Right atrium auricular region (tissue), 2 donors: ENCODE data around the gene ROBO2. TPM values are rescaled to one million over a fixed set of nuclear protein-coding genes. Genes with fewer than 3 reads are reported as not detected.

Experiments
- DNase-seq: peaks from one replicate; pipeline ENCODE4 v3.0.0-alpha.2; 2019; ENCODE audit warnings: low spot score
- H3K27ac ChIP-seq, 2 donors: fragments of 200-600 bp; sonication (generic); 1 replicate in 1 of 2; 2 replicates in 1 of 2; pipeline ENCODE4 v1.5.1; 2016 to 2019
- H3K27me3 ChIP-seq, 2 donors: fragments of 200-600 bp; sonication (generic); one replicate each; pipeline versions ENCODE4 v1.5.1 to v1.6.0; 2017 to 2019
- H3K36me3 ChIP-seq: fragments of 200-600 bp; sonication (generic); one replicate; pipeline ENCODE4 v1.5.1; 2016
- H3K4me1 ChIP-seq, 2 donors: fragments of 200-600 bp; sonication (generic); one replicate each; pipeline versions ENCODE4 v1.5.1 to v1.6.0; 2017 to 2019
- H3K4me3 ChIP-seq, 2 donors: fragments of 200-600 bp; sonication (generic); 1 replicate in 1 of 2; 2 replicates in 1 of 2; pipeline ENCODE4 v1.5.1; 2017 to 2019; ENCODE audit warnings: mild to moderate bottlenecking in 1 of 2, moderate library complexity in 1 of 2
- H3K9me3 ChIP-seq, 2 donors: fragments of 200-600 bp; sonication (generic); one replicate each; pipeline ENCODE4 v1.5.1; 2019
- total RNA-seq, 2 donors: library from RNA; depleted of rRNA; stranded (reverse); fragments of >200 nt; gene quantifications; one replicate each; pipeline ENCODE4 v1.1.0, GENCODE V29; 2016
- TF ChIP-seq, protein P1 (sequence below), 2 donors: fragments of 200-600 bp; sonication (generic); IDR thresholded peaks; one replicate each; pipeline ENCODE4 v1.5.1; 2019; ENCODE audit warnings: antibody characterized with exemption in 2 of 2

The ROBO2 gene
- total RNA-seq, 2 donors from 2014 or later, result 2.5 TPM; not detected in 1

DNA sequence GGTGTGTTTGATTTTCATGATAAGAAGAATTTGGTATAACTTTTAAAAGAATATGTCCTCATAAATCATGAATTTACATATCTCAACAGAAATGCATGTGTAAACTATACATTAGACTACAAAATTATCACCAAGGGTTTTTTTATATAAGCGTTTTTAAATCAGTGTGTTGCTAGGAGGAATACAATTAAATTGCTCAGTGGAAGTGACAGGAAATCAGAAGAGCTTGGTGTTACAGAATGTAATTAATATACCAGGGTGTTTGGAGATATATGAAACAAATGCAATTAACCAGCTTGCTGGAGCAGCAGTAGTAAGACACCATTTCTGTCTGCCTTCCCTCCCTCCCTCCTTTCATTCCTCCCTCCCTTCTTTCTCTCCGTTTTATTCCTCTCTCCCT is 2.4 kb downstream of the ROBO2 start:
- Histone ChIP-seq H3K9me3 (no peaks in the 10 kb centered on the region), H3K36me3 (no peaks in the 10 kb centered on the region), H3K4me1 (peaks cover 0 to 23% of the 10 kb centered on the region in 2 donors), H3K27ac (no peak overlapping the region), H3K4me3 (no peak overlapping the region), H3K27me3 (peaks cover 0 to 5% of the 10 kb centered on the region in 2 donors)
- DNase-seq, result no peak
- TF ChIP-seq, protein P1, sequence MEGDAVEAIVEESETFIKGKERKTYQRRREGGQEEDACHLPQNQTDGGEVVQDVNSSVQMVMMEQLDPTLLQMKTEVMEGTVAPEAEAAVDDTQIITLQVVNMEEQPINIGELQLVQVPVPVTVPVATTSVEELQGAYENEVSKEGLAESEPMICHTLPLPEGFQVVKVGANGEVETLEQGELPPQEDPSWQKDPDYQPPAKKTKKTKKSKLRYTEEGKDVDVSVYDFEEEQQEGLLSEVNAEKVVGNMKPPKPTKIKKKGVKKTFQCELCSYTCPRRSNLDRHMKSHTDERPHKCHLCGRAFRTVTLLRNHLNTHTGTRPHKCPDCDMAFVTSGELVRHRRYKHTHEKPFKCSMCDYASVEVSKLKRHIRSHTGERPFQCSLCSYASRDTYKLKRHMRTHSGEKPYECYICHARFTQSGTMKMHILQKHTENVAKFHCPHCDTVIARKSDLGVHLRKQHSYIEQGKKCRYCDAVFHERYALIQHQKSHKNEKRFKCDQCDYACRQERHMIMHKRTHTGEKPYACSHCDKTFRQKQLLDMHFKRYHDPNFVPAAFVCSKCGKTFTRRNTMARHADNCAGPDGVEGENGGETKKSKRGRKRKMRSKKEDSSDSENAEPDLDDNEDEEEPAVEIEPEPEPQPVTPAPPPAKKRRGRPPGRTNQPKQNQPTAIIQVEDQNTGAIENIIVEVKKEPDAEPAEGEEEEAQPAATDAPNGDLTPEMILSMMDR (IDR thresholded peaks at IDR 0.05), result no peak

DNA sequence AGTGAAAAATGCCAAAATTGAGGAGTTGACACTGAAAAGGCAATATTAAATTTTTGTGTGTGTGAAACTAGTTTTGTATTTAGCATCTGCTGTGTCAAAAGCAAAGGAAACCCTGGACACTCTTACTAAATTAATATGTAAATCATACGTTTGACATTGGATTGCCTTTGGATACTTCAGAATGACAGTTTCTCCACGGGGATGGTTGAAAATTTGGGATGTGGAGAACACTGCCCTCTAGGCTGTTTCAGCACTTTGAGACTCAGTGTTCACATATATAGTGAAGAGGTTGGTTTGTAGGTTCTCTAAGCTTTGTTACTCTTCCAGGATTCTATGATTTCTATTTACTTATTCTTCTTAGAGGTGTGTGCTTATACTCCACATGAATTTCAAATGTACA is 3.0 kb downstream of the ROBO2 start:
- H3K4me3 ChIP-seq, result no peak overlapping the region
- no peaks in the 10 kb centered on the region for H3K36me3 ChIP-seq
- H3K4me1 ChIP-seq, result peaks cover 0 to 23% of the 10 kb centered on the region in 2 donors
- DNase-seq, result no peak
- H3K27ac ChIP-seq, result no peak overlapping the region
- no peaks in the 10 kb centered on the region for H3K9me3 ChIP-seq
- TF ChIP-seq, protein P1 (IDR thresholded peaks at IDR 0.05), result no peak
- H3K27me3 ChIP-seq, result peaks cover 0 to 5% of the 10 kb centered on the region in 2 donors

DNA sequence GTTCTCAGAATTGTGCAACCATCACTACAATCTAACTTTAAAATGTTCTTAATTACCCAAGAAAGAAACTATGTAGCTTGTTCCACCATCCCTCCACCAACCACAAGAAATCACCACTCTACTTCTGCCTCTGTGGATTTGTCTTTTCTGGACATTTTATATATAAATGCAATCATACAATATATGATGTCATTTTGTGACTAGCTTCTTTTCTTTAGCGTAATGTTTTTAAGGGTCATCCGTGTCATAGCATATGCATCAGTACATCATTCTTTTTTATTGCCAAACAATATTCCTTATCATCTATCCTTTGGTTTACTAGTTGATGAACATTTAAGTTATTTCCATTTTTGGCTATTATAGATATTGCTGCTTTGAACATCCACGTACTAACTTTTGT is 5.8 kb downstream of the ROBO2 start:
- TF ChIP-seq, protein P1 (IDR thresholded peaks at IDR 0.05), result no peak
- Histone ChIP-seq H3K9me3 (no peaks in the 10 kb centered on the region), H3K36me3 (no peaks in the 10 kb centered on the region), H3K27me3 (no peaks in the 10 kb centered on the region), H3K4me3 (no peak overlapping the region), H3K27ac (no peak overlapping the region), H3K4me1 (peaks cover 0 to under 1% of the 10 kb centered on the region in 2 donors)
- no peak for DNase-seq

DNA sequence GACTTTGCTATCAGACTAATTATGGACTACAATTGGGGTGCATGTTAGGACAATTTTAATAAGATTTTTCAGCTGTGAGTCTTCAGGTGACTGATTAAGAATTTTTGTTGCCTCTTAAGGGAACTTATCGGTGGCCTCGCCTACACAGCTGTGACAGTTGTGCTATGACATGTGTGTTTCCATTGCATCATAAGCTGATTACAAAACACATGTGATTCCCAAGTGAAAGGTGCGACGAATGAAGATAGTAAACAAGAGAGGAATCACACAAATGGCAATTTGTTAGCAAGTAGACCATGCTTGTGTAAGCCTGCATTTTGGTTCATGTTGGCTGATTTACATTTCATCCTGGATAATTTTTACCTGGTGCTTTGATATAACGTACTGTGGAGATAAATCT is 8.3 kb downstream of the ROBO2 start:
- no peak overlapping the region for H3K27ac ChIP-seq
- DNase-seq, result no peak
- no peaks in the 10 kb centered on the region for H3K36me3 ChIP-seq
- H3K9me3 ChIP-seq, result no peaks in the 10 kb centered on the region
- TF ChIP-seq, protein P1 (IDR thresholded peaks at IDR 0.05), result no peak
- no peaks in the 10 kb centered on the region for H3K4me1 ChIP-seq
- H3K27me3 ChIP-seq, result no peaks in the 10 kb centered on the region
- H3K4me3 ChIP-seq, result no peak overlapping the region

DNA sequence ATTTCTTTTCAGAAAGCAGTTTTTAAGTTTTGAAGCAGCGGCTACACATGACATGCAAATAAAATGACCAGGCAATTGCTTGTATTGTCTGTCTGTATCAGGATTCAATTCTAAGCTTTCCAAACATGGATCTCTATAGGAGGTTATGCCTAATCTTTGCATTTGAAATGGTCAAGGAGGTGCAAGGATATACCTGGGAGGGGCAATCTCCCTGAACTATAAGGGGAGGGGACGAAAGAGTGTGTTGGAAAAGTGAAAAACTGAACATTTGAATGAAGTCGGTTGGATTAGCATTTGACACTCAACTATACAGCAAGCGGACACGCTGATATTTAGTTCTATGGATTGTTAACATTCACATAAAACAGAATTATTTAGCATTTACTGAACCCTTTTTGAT is 11.7 kb downstream of the ROBO2 start:
- TF ChIP-seq, protein P1 (IDR thresholded peaks at IDR 0.05), result no peak
- no peaks in the 10 kb centered on the region for H3K4me1 ChIP-seq
- no peak for DNase-seq
- no peak overlapping the region for H3K27ac ChIP-seq
- no peak overlapping the region for H3K4me3 ChIP-seq
- H3K27me3 ChIP-seq, result no peaks in the 10 kb centered on the region
- no peaks in the 10 kb centered on the region for H3K9me3 ChIP-seq
- H3K36me3 ChIP-seq, result no peaks in the 10 kb centered on the region

DNA sequence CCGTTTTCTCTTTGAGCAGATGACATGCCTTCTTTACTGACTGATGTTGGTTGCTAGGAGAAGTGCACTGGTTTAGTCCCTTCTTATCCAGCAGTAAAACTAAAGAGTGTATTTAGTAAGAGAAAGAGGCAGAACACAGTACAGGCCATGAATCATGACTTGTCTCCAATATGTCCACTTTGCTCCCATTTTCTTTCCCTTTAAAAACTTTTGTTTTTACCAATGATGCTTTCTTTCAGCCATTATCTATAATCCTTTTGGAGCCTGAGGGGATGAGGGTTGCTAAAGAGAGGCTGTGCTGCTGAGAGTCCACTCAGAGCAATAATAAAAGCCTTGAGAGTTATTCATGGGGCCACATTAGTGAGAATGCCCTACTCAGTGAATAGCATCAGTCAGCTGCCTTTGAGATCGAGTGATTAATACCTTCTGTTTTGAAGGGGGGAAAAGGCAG is 12.2 kb downstream of the ROBO2 start:
- H3K4me1 ChIP-seq, result no peaks in the 10 kb centered on the region
- H3K4me3 ChIP-seq, result no peak overlapping the region
- H3K9me3 ChIP-seq, result no peaks in the 10 kb centered on the region
- no peaks in the 10 kb centered on the region for H3K36me3 ChIP-seq
- no peak for DNase-seq
- no peak overlapping the region for H3K27ac ChIP-seq
- H3K27me3 ChIP-seq, result no peaks in the 10 kb centered on the region
- TF ChIP-seq, protein P1 (IDR thresholded peaks at IDR 0.05), result no peak
